ENCODE data around the gene CDK16.

The CDK16 gene

DNA sequence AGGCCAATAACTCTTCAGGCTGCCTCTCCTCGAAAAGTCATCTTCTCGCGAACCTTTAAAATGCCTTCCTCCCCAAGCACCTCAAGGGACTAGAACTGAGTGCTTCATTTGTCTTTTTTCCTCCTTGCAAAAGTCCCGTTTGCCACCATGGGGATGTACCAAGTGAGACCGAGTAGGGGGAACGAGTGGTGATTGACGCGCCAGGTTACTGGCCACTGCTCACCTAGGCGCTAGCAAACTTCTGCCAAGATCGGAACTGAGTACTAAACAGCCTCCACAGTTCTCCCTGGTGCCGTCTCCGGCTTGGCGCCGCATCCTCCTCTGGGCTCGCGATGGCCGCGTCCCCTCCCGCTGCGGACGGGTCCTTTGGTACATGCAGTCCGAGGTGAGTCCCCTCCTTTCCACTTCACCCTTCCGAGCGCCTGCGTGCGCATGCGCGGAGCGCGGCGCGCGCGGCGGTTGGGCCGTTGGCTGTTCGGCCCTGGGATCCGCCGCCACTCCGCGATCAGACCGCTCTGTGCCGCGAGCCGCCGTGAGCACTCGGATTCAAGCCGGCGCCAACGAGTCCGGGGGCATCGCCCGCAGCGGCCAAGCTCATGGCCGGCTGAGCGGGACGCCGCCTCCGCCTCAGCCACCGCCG is at the start of gene CDK16:
Gene CDK16, plus strand, starts transcription at position 402 of the 640 bp plus-strand sequence. CDS start 4,877 bp downstream, outside the sequence.
- peak; percentile 34 to 77 for DNase-seq (ENCODE audit: low read depth in 1 of 2, low spot score in 1 of 2)

- DNase-seq (ENCODE audit: low read depth in 1 of 2, low spot score in 1 of 2), result no peak
Observed at GRCh38 chrX:47169273-47169672, 49.2 kb upstream of the CDK16 start.

DNA sequence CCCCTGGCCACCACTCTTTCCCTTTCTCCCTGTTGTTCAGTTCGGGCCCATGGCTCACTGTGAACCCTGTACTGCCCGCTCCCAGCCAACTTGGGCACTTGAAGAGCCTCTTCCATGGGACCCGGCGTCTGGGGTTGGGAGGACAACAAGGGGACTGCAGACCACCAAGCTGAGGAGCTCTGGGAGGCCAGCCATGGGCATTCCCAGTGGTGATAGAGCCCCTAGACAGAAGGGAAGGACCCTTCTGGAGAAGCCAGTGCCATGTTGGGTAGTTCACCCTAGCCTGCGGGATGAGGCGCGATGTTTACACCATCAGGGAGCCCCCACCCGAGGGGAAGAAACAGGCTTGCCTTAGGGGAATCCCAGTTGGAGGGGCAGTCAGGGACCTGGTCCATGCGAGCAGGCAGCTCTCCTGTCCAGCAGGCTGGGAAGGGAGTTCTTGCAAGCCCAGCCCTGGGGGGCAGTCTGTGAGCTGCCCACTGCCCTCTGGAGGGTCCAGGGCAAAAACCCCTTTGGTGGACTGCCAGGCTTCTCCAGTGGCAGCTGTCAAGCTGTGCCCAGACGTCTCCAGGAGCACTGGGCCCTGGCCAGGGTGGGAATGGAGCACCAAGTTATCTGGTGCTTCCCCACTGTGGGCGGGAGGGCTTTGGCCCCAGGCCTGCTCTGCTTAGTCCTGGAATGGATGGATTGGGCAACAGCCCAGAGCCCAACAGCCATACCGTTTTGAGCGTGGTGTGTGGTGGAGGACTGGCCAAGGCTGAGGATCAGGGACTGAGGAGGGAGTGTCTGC is 48.6 kb upstream of the CDK16 start:
- no peak for DNase-seq (ENCODE audit: low read depth in 1 of 2, low spot score in 1 of 2)

DNA sequence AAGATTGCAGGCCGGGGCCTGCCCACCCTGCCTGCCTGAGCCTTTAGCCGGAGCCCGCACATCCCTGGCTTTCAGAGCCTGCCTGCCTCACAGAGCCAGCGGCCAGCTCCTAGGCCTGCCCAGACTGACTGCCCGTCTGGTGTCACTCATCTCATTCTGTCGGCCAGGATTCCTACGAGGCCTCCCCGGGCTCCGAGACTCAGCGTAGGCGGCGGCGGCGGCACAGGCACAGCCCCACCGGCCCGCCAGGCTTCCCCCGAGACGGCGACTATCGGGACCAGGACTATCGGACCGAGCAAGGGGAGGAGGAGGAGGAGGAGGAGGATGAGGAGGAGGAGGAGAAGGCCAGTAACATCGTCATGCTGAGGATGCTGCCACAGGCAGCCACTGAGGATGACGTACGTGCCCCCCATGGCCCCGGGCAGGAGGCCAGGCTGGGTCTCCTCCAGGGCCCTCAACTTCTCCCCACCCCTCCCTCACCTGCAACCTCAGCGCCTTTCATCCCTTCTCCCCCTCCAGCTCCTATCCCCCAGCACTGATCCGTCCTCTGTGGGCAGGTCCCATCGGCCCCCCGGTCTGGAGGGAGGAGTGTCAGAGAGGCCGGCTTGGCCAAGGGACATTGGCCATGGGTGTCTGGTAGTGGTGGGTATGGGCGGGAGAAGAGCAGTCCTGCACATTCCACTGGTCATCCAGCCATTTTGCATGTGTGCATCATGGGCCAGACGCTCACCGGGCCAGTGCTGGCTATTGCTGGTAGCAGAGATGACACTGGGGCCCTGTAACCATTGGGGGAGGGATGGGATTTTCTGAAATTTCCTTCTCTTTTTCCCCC is 47.4 kb upstream of the CDK16 start:
- DNase-seq (ENCODE audit: low read depth in 1 of 2, low spot score in 1 of 2), result no peak

DNA sequence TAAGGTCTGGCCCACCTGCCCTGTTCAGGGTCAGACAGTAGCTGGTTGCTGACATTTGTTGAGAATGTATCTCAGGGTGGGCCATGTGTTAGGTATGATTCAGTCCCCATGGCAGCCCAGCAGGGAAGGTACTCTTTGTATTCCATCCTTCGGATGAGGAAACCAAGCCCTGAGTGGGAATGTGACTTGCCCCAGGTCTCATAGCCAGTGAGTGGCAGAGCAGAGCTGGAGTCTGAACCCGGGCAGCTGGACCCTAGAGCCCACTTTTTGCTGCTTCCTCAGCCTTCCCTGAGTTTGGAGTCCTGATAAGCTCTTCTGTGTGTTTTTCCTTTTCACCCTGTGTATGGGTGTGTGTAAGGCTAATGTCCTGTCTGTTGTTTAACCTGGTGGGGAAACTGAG is 46.5 kb upstream of the CDK16 start:
- DNase-seq (ENCODE audit: low read depth in 1 of 2, low spot score in 1 of 2), result no peak

DNA sequence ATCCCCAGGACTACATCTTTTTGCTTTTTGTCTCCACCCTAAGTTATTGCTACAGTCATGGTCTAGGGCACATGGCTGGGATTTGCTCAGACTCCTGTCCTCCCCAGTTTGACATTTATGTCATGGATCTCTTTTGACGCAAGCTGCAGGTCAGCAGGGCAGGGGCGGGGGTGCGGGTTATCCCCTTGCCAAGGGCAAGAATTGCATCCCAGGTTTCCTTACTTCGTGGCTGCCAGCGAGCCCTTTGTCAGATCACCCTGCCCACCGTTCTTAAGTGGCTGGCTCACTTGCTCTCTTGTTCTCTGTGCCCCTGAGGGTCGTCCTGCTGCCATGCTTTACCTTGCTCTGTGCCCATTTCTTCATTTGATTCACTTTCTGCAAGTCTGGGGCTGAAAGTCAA is 45.9 kb upstream of the CDK16 start:
- DNase-seq (ENCODE audit: low read depth in 1 of 2, low spot score in 1 of 2), result no peak

- DNase-seq (ENCODE audit: low read depth in 1 of 2, low spot score in 1 of 2), result no peak
Observed at GRCh38 chrX:47172971-47173792, 45.3 kb upstream of the CDK16 start.

GRCh38 chrX:47174376-47174775 is 44.1 kb upstream of the CDK16 start:
- no peak for DNase-seq (ENCODE audit: low read depth in 1 of 2, low spot score in 1 of 2)

DNA sequence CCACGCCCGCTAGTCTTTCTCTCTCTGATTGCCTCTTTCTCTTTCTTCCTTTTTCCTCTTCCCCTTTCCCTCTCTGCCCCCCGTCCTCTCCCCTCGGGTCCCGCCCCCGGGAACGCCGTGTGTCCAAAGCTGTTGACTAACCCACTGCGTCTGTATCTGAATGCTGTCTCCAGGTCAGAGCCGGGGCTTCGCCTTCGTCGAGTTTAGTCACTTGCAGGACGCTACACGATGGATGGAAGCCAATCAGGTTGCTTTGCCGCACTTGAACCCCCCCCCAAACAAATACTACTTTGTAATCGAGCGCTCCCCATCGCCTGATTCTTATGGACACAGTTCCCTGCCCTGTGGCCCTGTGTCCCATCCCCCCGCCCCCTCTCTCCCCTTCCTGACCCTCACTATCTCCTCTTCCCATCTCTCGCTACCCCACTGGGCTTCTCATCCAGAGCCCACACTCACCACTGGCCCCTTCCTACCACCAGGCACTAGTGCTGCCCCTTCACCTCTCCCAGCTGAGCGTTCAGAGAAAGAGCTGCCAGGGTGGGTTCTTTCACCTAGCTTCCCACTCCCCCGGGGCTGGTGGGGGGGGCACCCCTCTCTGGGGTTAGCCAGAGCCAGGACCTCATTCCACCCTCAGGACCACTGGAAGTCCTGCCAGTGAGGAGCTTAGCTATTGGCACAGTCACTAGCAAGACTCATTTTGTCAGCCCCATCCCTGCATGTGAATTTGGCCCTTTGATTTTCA is 43.5 kb upstream of the CDK16 start:
- no peak for DNase-seq (ENCODE audit: low read depth in 1 of 2, low spot score in 1 of 2)

DNA sequence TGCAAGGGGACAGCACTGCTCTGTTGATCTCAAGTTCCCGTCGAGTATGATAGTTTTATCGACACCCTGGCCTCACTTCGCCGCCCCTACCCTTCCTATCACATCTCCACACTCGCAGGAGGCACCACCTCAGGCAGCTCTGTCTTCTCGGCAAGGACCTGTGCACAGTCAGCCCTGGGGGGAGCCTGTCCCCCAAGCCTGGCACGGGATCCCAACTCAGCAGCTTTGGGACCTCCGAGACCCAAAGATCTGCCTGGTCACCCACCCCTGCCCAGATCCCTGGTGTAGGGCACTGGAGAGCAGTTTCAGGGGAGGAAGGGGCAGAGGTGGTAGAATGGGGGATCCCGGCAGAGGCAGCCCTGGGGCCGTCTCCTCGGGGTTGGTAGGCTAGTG is 42.9 kb upstream of the CDK16 start:
- no peak for DNase-seq (ENCODE audit: low read depth in 1 of 2, low spot score in 1 of 2)

DNA sequence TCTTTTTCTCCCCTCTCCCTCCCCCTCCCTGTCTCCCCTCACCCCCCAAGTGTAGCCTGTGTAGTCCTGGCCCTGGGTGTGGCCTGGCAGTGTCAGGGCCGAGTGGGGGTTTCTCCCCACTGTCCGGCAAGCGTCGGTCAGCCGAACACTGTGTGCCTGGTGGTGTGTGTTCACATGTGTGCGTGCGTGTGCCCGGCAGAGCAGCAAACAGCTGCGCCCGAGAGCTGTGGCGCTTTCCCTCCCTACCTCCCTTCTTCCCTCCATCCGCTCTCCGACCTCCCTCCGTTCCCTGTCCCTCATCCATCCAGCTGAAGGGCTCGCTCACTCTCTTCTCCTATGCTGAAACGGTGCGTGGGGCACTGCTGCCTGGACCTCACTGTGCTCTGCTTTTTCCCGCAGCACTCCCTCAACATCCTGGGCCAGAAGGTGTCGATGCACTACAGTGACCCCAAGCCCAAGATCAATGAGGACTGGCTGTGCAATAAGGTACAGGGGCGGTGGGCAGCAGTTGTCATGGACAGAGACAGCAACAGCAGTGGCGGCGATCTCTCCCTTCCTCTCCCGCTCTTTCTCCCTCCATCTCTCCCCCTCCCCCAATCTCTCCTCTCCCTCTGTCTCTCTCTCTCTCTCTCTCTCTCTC is 42.3 kb upstream of the CDK16 start:
- DNase-seq (ENCODE audit: low read depth in 1 of 2, low spot score in 1 of 2), result no peak

- no peak for DNase-seq (ENCODE audit: low read depth in 1 of 2, low spot score in 1 of 2)
Observed at GRCh38 chrX:47177079-47177478, 41.4 kb upstream of the CDK16 start.

- DNase-seq (ENCODE audit: low read depth in 1 of 2, low spot score in 1 of 2), result no peak
Observed at GRCh38 chrX:47178337-47178736, 40.1 kb upstream of the CDK16 start.

DNA sequence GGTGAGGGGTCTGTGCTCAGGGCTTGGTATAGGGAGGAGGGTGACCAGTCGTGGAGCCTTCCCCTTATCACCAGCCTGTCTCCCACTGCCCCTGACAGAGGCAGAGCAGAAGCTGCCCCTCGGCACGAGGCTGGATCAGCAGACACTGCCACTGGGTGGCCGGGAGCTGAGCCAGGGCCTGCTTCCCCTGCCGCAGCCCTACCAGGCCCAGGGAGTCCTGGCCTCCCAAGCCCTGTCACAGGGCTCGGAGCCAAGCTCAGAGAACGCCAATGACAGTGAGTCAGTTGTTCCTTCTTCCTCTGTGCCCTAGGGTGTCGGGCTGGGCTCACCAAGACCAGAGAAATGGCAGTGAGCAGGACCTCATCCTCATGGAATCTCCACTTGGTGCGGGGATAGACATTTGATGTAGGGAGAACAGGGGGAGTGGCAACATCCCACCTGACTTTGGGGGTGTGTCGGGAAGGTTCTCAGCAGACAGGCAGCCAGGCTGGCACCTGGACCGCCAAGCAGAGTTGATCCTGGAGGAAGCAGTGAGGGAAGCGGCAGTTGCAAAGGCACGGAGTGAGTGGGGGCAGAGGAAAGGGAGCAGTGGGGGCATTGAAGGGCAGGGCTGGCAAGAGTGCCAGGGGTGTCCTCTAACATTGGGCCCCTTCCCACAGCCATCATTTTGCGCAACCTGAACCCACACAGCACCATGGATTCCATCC is 39.1 kb upstream of the CDK16 start:
- no peak for DNase-seq (ENCODE audit: low read depth in 1 of 2, low spot score in 1 of 2)

DNA sequence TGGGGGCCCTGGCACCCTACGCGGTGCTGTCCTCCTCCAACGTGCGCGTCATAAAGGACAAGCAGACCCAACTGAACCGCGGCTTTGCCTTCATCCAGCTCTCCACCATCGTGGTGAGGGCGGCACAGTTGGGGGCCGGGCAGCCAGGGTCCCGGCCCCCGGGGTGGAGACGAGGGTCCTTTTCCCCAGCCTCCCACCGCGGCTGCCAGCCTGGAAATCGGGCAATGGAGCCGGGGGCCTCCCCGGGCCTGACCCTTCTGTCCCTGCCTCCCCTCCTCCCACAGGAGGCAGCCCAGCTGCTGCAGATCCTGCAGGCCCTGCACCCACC is 38.6 kb upstream of the CDK16 start:
- DNase-seq (ENCODE audit: low read depth in 1 of 2, low spot score in 1 of 2), result no peak

DNA sequence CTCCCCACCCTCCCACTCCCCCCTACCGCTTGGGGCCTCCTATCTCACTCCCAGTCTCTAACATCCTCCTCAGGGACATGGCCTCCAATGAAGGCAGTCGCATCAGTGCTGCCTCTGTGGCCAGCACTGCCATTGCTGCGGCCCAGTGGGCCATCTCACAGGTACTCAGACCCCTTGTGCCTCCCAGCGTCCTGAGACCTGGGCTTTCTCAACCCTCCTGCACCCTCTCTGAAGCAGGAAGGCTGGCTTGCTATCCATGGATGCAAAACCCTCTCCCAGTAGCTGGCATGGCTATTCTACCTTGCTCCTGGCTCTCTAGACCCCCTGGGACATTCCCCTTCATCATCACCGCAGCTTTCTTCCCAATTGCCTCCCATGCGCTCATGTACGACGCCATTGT is 38.1 kb upstream of the CDK16 start:
- DNase-seq (ENCODE audit: low read depth in 1 of 2, low spot score in 1 of 2), result no peak

DNA sequence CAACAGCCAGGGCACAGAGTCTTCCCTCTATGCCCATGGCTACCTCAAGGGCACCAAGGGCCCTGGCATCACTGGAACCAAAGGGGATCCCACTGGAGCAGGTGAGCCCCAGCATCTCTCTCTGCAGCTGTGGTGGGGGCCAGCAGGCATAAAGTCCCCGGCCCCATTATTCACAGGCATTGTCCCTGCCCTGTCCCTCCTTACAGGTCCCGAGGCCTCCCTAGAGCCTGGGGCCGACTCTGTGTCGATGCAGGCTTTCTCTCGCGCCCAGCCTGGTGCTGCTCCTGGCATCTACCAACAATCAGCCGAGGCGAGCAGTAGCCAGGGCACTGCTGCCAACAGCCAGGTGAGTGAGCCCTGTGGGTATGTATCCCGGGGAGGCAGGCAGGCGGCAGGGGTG is 37.2 kb upstream of the CDK16 start:
- DNase-seq (ENCODE audit: low read depth in 1 of 2, low spot score in 1 of 2), result no peak

- DNase-seq (ENCODE audit: low read depth in 1 of 2, low spot score in 1 of 2), result no peak
Observed at GRCh38 chrX:47182106-47182700, 36.3 kb upstream of the CDK16 start.

DNA sequence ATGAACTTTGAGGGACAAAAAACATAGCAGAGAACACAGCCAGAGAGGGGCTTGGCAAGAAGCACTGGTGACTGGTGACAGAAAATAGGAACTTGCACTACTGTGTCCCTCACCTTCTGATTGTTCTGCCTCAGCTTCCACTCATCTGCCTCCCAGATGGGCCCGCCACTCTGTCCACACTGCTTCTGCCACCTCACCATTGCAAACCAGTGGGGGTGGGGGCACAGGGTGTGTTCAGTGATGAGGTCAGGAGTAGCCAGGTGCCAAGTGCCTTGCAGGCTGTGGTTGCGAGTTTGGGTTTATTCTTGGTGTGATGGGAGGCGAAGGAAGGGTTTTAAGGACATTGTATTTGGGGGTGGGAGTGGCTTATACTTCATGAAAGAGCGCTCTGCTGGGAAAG is 34.0 kb upstream of the CDK16 start:
- no peak for DNase-seq (ENCODE audit: low read depth in 1 of 2, low spot score in 1 of 2)
